Measurements from ENCODE around the gene SLC25A51.
A peak's percentile ranks its signal among the peaks of the same experiment; 100 is the strongest.

SLC25A51 gene, protein sequence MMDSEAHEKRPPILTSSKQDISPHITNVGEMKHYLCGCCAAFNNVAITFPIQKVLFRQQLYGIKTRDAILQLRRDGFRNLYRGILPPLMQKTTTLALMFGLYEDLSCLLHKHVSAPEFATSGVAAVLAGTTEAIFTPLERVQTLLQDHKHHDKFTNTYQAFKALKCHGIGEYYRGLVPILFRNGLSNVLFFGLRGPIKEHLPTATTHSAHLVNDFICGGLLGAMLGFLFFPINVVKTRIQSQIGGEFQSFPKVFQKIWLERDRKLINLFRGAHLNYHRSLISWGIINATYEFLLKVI

GRCh38 chr9:37903647-37904444 lies at the start of gene SLC25A51:
Gene SLC25A51 (minus strand): TSS chr9:37904127. CDS start chr9:37888550, 15,577 bp downstream.
- Histone ChIP-seq H3K9me3 (ENCODE audit: control insufficient read depth, insufficient read depth, low read length) (no peaks in the 10 kb centered on the region), H3K4me1 (ENCODE audit: insufficient read depth, low read length) (peaks cover 4% of the 10 kb centered on the region; the same call in 1 of the 2 replicates), H3K36me3 (ENCODE audit: insufficient read depth, low read length) (no peaks in the 10 kb centered on the region; the same call in 1 of the 2 replicates), H3K9ac (ENCODE audit: low read depth, low read length) (peak within 1 kb of the TSS; percentile 85)

DNA sequence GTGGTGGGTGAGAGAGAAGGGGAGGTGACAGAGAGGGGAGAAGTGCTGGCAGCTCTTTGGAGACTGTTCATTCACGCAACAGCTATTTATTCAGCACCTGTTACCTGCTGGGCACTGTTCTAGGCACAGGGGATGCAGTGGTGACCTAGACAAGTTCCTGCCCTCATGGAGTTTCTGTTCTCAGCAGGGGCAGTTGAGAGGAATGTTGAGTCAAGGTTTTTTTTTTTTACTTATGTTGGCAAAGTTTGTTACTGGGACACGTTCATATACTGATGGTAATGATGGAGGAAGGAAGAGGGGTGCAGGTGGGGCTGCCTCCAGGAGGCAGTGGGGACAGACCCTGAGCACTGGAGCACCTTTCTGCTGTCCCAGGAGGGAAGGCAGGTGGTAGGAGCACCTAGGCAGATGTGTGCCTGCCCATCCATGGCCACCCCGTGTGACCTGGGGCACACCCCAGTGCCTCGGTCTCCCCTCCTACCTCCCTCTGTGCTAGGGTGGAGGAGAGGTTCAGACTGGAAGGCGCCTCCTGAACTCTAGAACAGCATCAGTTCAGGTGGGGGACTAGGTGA lies 49.4 kb upstream of the SLC25A51 start:
- Histone ChIP-seq H3K9ac (ENCODE audit: low read depth, low read length) (no peak overlapping the region), H3K36me3 (ENCODE audit: insufficient read depth, low read length) (no peaks in the 10 kb centered on the region; the same call in 1 of the 2 replicates), H3K4me1 (ENCODE audit: insufficient read depth, low read length) (peaks cover 9% of the 10 kb centered on the region; the same call in 1 of the 2 replicates), H3K9me3 (ENCODE audit: control insufficient read depth, insufficient read depth, low read length) (no peaks in the 10 kb centered on the region)

- Histone ChIP-seq H3K36me3 (ENCODE audit: insufficient read depth, low read length) (peaks cover 3% of the 10 kb centered on the region), H3K4me1 (ENCODE audit: insufficient read depth, low read length) (peaks cover 9% of the 10 kb centered on the region; the same call in 1 of the 2 replicates), H3K9ac (ENCODE audit: low read depth, low read length) (no peak overlapping the region), H3K9me3 (ENCODE audit: control insufficient read depth, insufficient read depth, low read length) (no peaks in the 10 kb centered on the region)
Measured at GRCh38 chr9:37952731-37953130, 48.8 kb upstream of the SLC25A51 start.

- H3K9ac ChIP-seq (ENCODE audit: low read depth, low read length), result no peak overlapping the region
- H3K36me3 ChIP-seq (ENCODE audit: insufficient read depth, low read length), result peaks cover 3% of the 10 kb centered on the region
- H3K4me1 ChIP-seq (ENCODE audit: insufficient read depth, low read length), result peaks cover 9% of the 10 kb centered on the region; the same call in 1 of the 2 replicates
Measured at GRCh38 chr9:37951671-37952449, 47.9 kb upstream of the SLC25A51 start.

DNA sequence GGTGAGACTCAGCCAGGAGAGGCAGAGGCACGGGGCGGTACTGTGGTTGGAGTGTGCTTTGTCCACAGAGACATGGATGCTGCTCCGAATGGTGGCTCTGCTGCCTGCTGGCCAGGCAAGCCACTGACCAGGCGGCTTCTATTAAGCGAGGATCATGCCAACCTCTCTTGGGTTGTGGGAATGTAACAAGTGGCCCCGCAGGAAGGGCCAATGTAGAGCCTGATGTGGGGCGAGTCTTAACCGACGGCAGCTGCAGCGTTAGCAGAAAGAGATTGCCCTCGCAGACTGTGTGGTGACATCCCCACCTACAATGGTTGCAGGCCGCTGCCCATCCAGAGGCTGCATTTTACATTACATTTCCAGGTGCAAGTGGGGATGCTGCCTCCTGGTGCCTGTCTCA lies 46.6 kb upstream of the SLC25A51 start:
- Histone ChIP-seq H3K4me1 (ENCODE audit: insufficient read depth, low read length) (peaks cover 9% of the 10 kb centered on the region; the same call in 1 of the 2 replicates), H3K9me3 (ENCODE audit: control insufficient read depth, insufficient read depth, low read length) (no peaks in the 10 kb centered on the region), H3K9ac (ENCODE audit: low read depth, low read length) (no peak overlapping the region), H3K36me3 (ENCODE audit: insufficient read depth, low read length) (peaks cover 3% of the 10 kb centered on the region)

More at GRCh38 chr9:37951671-37952449, 47.9 kb upstream of the SLC25A51 start:
- H3K9me3 ChIP-seq (ENCODE audit: control insufficient read depth, insufficient read depth, low read length), result no peaks in the 10 kb centered on the region

- H3K36me3 ChIP-seq (ENCODE audit: insufficient read depth, low read length), result peaks cover 3% of the 10 kb centered on the region
- H3K9ac ChIP-seq (ENCODE audit: low read depth, low read length), result no peak overlapping the region
- no peaks in the 10 kb centered on the region for H3K9me3 ChIP-seq (ENCODE audit: control insufficient read depth, insufficient read depth, low read length)
- H3K4me1 ChIP-seq (ENCODE audit: insufficient read depth, low read length), result peaks cover 18% of the 10 kb centered on the region; the same call in 1 of the 2 replicates
Measured at GRCh38 chr9:37949576-37949975, 45.6 kb upstream of the SLC25A51 start.

GRCh38 chr9:37948417-37948980 lies 44.6 kb upstream of the SLC25A51 start:
- H3K4me1 ChIP-seq (ENCODE audit: insufficient read depth, low read length), result peaks cover 18% of the 10 kb centered on the region; the same call in 1 of the 2 replicates
- peaks cover 3% of the 10 kb centered on the region for H3K36me3 ChIP-seq (ENCODE audit: insufficient read depth, low read length)
- no peaks in the 10 kb centered on the region for H3K9me3 ChIP-seq (ENCODE audit: control insufficient read depth, insufficient read depth, low read length)
- no peak overlapping the region for H3K9ac ChIP-seq (ENCODE audit: low read depth, low read length)

DNA sequence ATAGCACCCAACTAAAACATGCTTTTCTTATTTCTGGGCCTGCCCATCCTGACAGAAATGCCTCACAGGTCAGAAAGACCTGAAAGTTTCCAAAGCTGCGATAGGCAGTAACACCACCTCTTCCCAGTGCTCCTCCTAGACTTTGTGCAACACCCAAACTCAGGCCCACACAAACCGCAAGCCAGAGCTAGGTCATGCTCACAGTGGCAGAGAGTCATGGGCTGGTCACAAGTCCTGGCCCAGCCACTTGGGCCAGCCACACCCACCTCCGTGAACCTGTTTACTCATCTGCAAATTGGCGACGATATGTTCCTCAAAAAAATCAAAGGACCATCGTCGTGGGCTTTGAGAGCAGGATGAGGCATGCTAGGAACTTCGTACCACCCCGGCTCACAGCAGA lies 44.0 kb upstream of the SLC25A51 start:
- Histone ChIP-seq H3K4me1 (ENCODE audit: insufficient read depth, low read length) (peaks cover 18% of the 10 kb centered on the region; the same call in 1 of the 2 replicates), H3K36me3 (ENCODE audit: insufficient read depth, low read length) (peaks cover 3% of the 10 kb centered on the region), H3K9ac (ENCODE audit: low read depth, low read length) (no peak overlapping the region), H3K9me3 (ENCODE audit: control insufficient read depth, insufficient read depth, low read length) (no peaks in the 10 kb centered on the region)

- H3K4me1 ChIP-seq (ENCODE audit: insufficient read depth, low read length), result peaks cover 18% of the 10 kb centered on the region; the same call in 1 of the 2 replicates
- H3K36me3 ChIP-seq (ENCODE audit: insufficient read depth, low read length), result peaks cover 3% of the 10 kb centered on the region
- no peaks in the 10 kb centered on the region for H3K9me3 ChIP-seq (ENCODE audit: control insufficient read depth, insufficient read depth, low read length)
- no peak overlapping the region for H3K9ac ChIP-seq (ENCODE audit: low read depth, low read length)
Measured at GRCh38 chr9:37947471-37947870, 43.5 kb upstream of the SLC25A51 start.

DNA sequence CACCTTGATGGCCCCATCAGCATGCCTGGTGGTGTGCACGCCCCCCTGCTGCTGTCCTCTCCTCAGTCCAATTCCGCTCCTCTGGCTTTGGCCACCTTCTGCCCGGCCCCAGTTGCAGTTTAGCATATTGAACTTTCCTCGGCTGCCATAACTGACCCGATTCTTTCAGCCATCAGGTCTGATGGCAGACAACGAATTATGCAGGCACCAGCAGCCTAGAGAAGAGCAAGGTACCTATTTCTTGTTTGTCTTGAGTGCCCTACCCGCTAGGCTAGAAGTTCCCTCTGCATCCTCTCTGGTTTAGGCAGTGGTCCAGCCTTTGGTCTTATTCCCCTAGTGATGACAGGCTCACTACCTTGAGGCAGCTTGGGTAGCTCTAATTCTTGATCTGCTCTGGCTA lies 43.0 kb upstream of the SLC25A51 start:
- Histone ChIP-seq H3K9me3 (ENCODE audit: control insufficient read depth, insufficient read depth, low read length) (no peaks in the 10 kb centered on the region), H3K9ac (ENCODE audit: low read depth, low read length) (no peak overlapping the region), H3K4me1 (ENCODE audit: insufficient read depth, low read length) (peaks cover 18% of the 10 kb centered on the region; the same call in 1 of the 2 replicates), H3K36me3 (ENCODE audit: insufficient read depth, low read length) (peaks cover 3% of the 10 kb centered on the region)

DNA sequence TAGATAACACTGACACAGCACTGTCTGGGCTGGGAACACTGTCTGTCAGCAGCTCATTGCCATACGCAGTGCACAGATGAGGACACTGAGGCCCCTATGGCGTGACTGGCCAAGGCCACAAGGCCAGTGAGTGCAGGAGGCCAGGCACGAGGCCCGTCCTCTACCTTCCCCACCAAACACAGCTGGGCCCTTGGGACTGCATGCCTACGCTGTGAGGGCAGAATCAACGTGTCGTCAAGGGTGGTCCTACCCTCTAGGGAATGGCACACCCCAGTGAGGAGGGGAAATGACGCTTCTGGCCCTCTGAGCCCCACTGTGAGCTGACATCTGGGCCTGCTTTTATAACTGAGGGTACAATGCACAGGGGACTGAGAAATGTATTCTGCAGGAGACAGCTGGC lies 42.1 kb upstream of the SLC25A51 start:
- H3K9ac ChIP-seq (ENCODE audit: low read depth, low read length), result no peak overlapping the region
- peaks cover 3% of the 10 kb centered on the region for H3K36me3 ChIP-seq (ENCODE audit: insufficient read depth, low read length)
- H3K9me3 ChIP-seq (ENCODE audit: control insufficient read depth, insufficient read depth, low read length), result no peaks in the 10 kb centered on the region
- H3K4me1 ChIP-seq (ENCODE audit: insufficient read depth, low read length), result peaks cover 18% of the 10 kb centered on the region; the same call in 1 of the 2 replicates

- Histone ChIP-seq H3K9ac (ENCODE audit: low read depth, low read length) (no peak overlapping the region), H3K9me3 (ENCODE audit: control insufficient read depth, insufficient read depth, low read length) (no peaks in the 10 kb centered on the region), H3K4me1 (ENCODE audit: insufficient read depth, low read length) (peaks cover 18% of the 10 kb centered on the region; the same call in 1 of the 2 replicates), H3K36me3 (ENCODE audit: insufficient read depth, low read length) (peaks cover 3% of the 10 kb centered on the region)
Measured at GRCh38 chr9:37944671-37945481, 40.9 kb upstream of the SLC25A51 start.

DNA sequence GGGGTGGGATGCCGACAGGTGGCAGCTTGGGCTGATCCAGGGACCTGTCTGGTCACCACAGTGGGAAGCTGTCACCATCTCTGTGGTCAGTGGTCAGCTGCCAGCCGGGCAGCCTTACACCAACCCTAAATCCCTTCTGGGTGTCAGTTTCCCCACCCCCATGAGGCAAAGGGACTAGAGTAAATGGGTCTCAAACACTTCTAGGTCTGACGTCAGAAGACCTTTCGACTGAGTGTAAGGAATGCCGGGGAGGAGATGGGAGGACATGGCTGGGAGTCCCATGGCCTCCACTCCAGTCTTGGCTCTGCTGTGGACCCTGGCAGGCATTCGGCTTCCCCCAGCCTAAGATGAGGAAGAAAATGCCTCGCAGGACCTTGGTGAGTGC lies 40.3 kb upstream of the SLC25A51 start:
- Histone ChIP-seq H3K4me1 (ENCODE audit: insufficient read depth, low read length) (peaks cover 18% of the 10 kb centered on the region; the same call in 1 of the 2 replicates), H3K36me3 (ENCODE audit: insufficient read depth, low read length) (peaks cover 3% of the 10 kb centered on the region), H3K9me3 (ENCODE audit: control insufficient read depth, insufficient read depth, low read length) (no peaks in the 10 kb centered on the region), H3K9ac (ENCODE audit: low read depth, low read length) (no peak overlapping the region)

All from ES-I3 (cell line).